A549 (cell line): ENCODE results near the gene CXCL6. TPM values are rescaled to one million over a fixed set of nuclear protein-coding genes. Genes with fewer than 3 reads are reported as not detected.

ENCODE experiments used
- ATAC-seq, 2 experiments: fragments of 200-7000 bp in 1 of 2; fragments of >200 bp in 1 of 2; cut with Nextera tagmentation in 1 of 2; cut with Tn5 transposase in 1 of 2; 3 replicates each; pipeline versions ENCODE4 v1.8.0 to v1.9.1; 2018 to 2020; ENCODE audit warnings: mild to moderate bottlenecking in 1 of 2, moderate library complexity in 1 of 2
- CTCF ChIA-PET: fragments of 300-600 bp; sonication (Branson Sonifier 250); formaldehyde crosslinking; extraction: SDS; loops from one replicate; lab custom pipeline; 2021; ENCODE audit warnings: antibody characterized with exemption, inconsistent platforms; lab: Yijun Ruan, JAX
- POLR2A ChIA-PET: fragments of 350-600 bp; formaldehyde crosslinking; extraction: SDS; loops from one replicate; lab custom pipeline; 2021; ENCODE audit warnings: antibody characterized with exemption, inconsistent platforms; lab: Yijun Ruan, JAX
- DNase-seq, 2 experiments: peaks; one replicate each; pipeline versions ENCODE4 v3.0.0 to v3.0.0-alpha.2; 2011 to 2016; ENCODE audit warnings: low read depth in 1 of 2, low spot score in 1 of 2
- FAIRE-seq: peaks from 2 replicates; lab custom pipeline; 2011; peaks lifted over from hg19 to GRCh38; lab: Jason Lieb, UNC
- H3K27ac ChIP-seq, 2 experiments: fragments of >200 bp; sonication (Bioruptor Twin); formaldehyde crosslinking; 3 replicates each; pipeline ENCODE4 v1.5.1; 2016 to 2017
- H3K4me1 ChIP-seq: fragments of >200 bp; sonication (Bioruptor Twin); formaldehyde crosslinking; 3 replicates; pipeline ENCODE4 v1.6.1; 2016
- H3K4me2 ChIP-seq: fragments of >200 bp; sonication (Bioruptor Twin); formaldehyde crosslinking; 3 replicates; pipeline ENCODE4 v1.6.1; 2016
- H3K4me3 ChIP-seq: fragments of >200 bp; sonication (Bioruptor Twin); formaldehyde crosslinking; 3 replicates; pipeline ENCODE4 v1.5.1; 2016
- H3K9me3 ChIP-seq: fragments of >200 bp; sonication (Bioruptor Twin); formaldehyde crosslinking; 3 replicates; pipeline ENCODE4 v1.6.1; 2016
- ATOH8 ChIP-seq: fragments of 250-450 bp; sonication (Bioruptor Pico); IDR thresholded peaks from 2 replicates; pipeline ENCODE4 v1.5.0; 2020; ENCODE audit warnings: low read depth, mild to moderate bottlenecking, moderate library complexity
- BCL3 ChIP-seq: fragments of >200 bp; sonication (Bioruptor Twin); formaldehyde crosslinking; IDR thresholded peaks from 3 replicates; pipeline ENCODE4 v1.6.1; 2016
- BHLHE40 ChIP-seq: IDR thresholded peaks from 2 replicates; pipeline ENCODE4 v1.6.1; 2012; ENCODE audit warnings: low read depth, low read length, inconsistent platforms
- CBX2 ChIP-seq: fragments of 200-600 bp; sonication (generic); IDR thresholded peaks from 2 replicates; pipeline ENCODE4 v1.6.1; 2016; ENCODE audit warnings: low read depth, mild to moderate bottlenecking, borderline replicate concordance
- CHD2 ChIP-seq: fragments of 150-350 bp; IDR thresholded peaks from 2 replicates; pipeline ENCODE4 v1.6.1; 2014; ENCODE audit warnings: low read length; ENCODE audit not compliant: partially characterized antibody
- CTCF ChIP-seq: fragments of >200 bp; sonication (Bioruptor Twin); formaldehyde crosslinking; IDR thresholded peaks from 3 replicates; pipeline ENCODE4 v1.5.1; 2016
- E2F6 ChIP-seq: IDR thresholded peaks from 2 replicates; pipeline ENCODE4 v1.6.1; 2012; ENCODE audit warnings: low read depth, borderline replicate concordance
- HOXB13 ChIP-seq: fragments of 250-450 bp; sonication (Bioruptor Pico); IDR thresholded peaks from 2 replicates; pipeline ENCODE4 v1.5.0; 2020; ENCODE audit warnings: low read depth, mild to moderate bottlenecking, moderate library complexity
- HOXB5 ChIP-seq: fragments of 250-450 bp; sonication (Bioruptor Pico); IDR thresholded peaks from 2 replicates; pipeline ENCODE4 v1.5.0; 2020; ENCODE audit warnings: mild to moderate bottlenecking, moderate library complexity
- JUN ChIP-seq, 2 experiments: fragments of >200 bp; sonication (Bioruptor Twin); formaldehyde crosslinking; IDR thresholded peaks; 2 replicates in 1 of 2; 3 replicates in 1 of 2; pipeline ENCODE4 v1.6.1; 2016 to 2017
- MAFK ChIP-seq: fragments of 450-650 bp; IDR thresholded peaks from 2 replicates; pipeline ENCODE4 v1.6.1; 2014; ENCODE audit not compliant: partially characterized antibody
- MAZ ChIP-seq: fragments of 150-350 bp; IDR thresholded peaks from 2 replicates; pipeline ENCODE4 v1.6.1; 2014; ENCODE audit warnings: antibody characterized with exemption, low read depth, low read length, borderline replicate concordance
- NPAS2 ChIP-seq: fragments of 250-450 bp; sonication (Bioruptor Pico); IDR thresholded peaks from 2 replicates; pipeline ENCODE4 v1.8.0; 2022; ENCODE audit warnings: mild to moderate bottlenecking, moderate library complexity, borderline replicate concordance
- PHF8 ChIP-seq: fragments of 200-600 bp; sonication (generic); IDR thresholded peaks from 2 replicates; pipeline ENCODE4 v1.6.1; 2016; ENCODE audit warnings: low read depth, mild to moderate bottlenecking, antibody characterized with exemption, moderate library complexity, borderline replicate concordance
- POLR2AphosphoS2 ChIP-seq: conservative IDR thresholded peaks from 2 replicates; pipeline ENCODE4 v1.6.1; 2012; ENCODE audit warnings: low read length, improper control_type of control experiment, inconsistent platforms
- RAD21 ChIP-seq, 2 experiments: fragments of >200 bp in 1 of 2; sonication (Bioruptor Twin) in 1 of 2; formaldehyde crosslinking in 1 of 2; IDR thresholded peaks in 1 of 2; conservative IDR thresholded peaks in 1 of 2; 2 replicates in 1 of 2; 3 replicates in 1 of 2; pipeline ENCODE4 v1.6.1; 2012 to 2018; ENCODE audit warnings: inconsistent platforms in 1 of 2
- RARB ChIP-seq: fragments of 250-450 bp; sonication (Bioruptor Pico); IDR thresholded peaks from 2 replicates; pipeline ENCODE4 v1.8.0; 2021; ENCODE audit warnings: mild to moderate bottlenecking, moderate library complexity
- RCOR1 ChIP-seq: fragments of 150-350 bp; IDR thresholded peaks from 2 replicates; pipeline ENCODE4 v1.6.1; 2014; ENCODE audit warnings: antibody characterized with exemption, low read length, low read depth
- RFX5 ChIP-seq: fragments of 450-650 bp; IDR thresholded peaks from 2 replicates; pipeline ENCODE4 v1.7.1; 2014; ENCODE audit warnings: antibody characterized with exemption, mild to moderate bottlenecking, moderate library complexity
- RNF2 ChIP-seq: fragments of 200-600 bp; sonication (generic); IDR thresholded peaks from 2 replicates; pipeline ENCODE4 v1.6.1; 2016; ENCODE audit warnings: low read depth, mild to moderate bottlenecking, antibody characterized with exemption, moderate library complexity, borderline replicate concordance
- TFCP2L1 ChIP-seq: fragments of 250-450 bp; sonication (Bioruptor Pico); IDR thresholded peaks from 2 replicates; pipeline ENCODE4 v1.5.0; 2021; ENCODE audit warnings: mild to moderate bottlenecking
- WGBS: methylation state at CpG from one replicate; pipeline ENCODE4 v1.1.6; 2017; ENCODE audit errors: missing lambda C conversion rate; 5-methylcytosine and 5-hydroxymethylcytosine counted together
- polyA plus RNA-seq, 4 experiments: library from polyadenylated mRNA; depleted of rRNA in 3 of 4; stranded (reverse); fragments of >200 nt; fragmentation: RNase III in 1 of 4; extraction: RNeasy Plus Mini Kit Qiagen cat#74134 plus additional on column Dnase treatment in 1 of 4; gene quantifications; 2 replicates in 3 of 4; 3 replicates in 1 of 4; pipeline ENCODE4 v1.2.3, GENCODE V29; 2011 to 2017

The CXCL6 gene
- polyA plus RNA-seq, 2 of the 4 experiments (the other 2 are of a cell fraction) = 0.06 TPM; not detected in 1

GRCh38 chr4:73847526-73848182 lies 11.2 kb downstream of the CXCL6 start:
- Histone ChIP-seq H3K9me3 (no peaks in the 10 kb centered on the region), H3K27ac (no peak overlapping the region), H3K4me3 (no peak overlapping the region), H3K4me1 (peaks cover 14% of the 10 kb centered on the region; the same call in 2 of the 3 replicates), H3K4me2 (no peak overlapping the region)
- WGBS = 84% methylated on average over 3 of the region's 3 CpGs
- no peak for TF ChIP-seq HOXB5 (CRISPR knock-in tag)
- TF ChIP-seq MAZ = no peak
- no peak for TF ChIP-seq RAD21 (conservative IDR thresholded peaks at IDR 0.05 in 1 of 2, IDR thresholded peaks at IDR 0.05 in 1 of 2)
- no peak for TF ChIP-seq PHF8
- TF ChIP-seq RARB (CRISPR knock-in tag) = no peak
- TF ChIP-seq ATOH8 (CRISPR knock-in tag) = no peak
- TF ChIP-seq NPAS2 (CRISPR knock-in tag) = no peak
- TF ChIP-seq RCOR1 = no peak
- no peak for TF ChIP-seq CBX2
- TF ChIP-seq CHD2 = no peak
- no peak for TF ChIP-seq RNF2
- no peak for ATAC-seq
- CTCF ChIA-PET = no interaction called here
- POLR2A ChIA-PET = no interaction called here
- DNase-seq = no peak
- FAIRE-seq = no peak

- CTCF ChIA-PET = no interaction called here
- H3K4me3 ChIP-seq = no peak overlapping the region
- no peak for TF ChIP-seq RARB (CRISPR knock-in tag)
- TF ChIP-seq E2F6 = no peak
- no peak for TF ChIP-seq RFX5
- TF ChIP-seq CTCF = no peak
- TF ChIP-seq POLR2AphosphoS2 = no peak
- no peak for TF ChIP-seq RCOR1
- TF ChIP-seq JUN (IDR thresholded peaks at IDR 0.05) = no peak
- TF ChIP-seq TFCP2L1 (CRISPR knock-in tag) = no peak
- TF ChIP-seq HOXB13 (CRISPR knock-in tag) = no peak
- no peak for TF ChIP-seq BCL3
- TF ChIP-seq BHLHE40 = no peak
- no peak for TF ChIP-seq MAFK
- TF ChIP-seq, all 56 proteins: peak for 0
- DNase-seq (no peak), FAIRE-seq (no peak), ATAC-seq (no peak)
- Histone ChIP-seq H3K9me3 (no peaks in the 10 kb centered on the region), H3K4me2 (no peak overlapping the region), H3K4me1 (peaks cover 14% of the 10 kb centered on the region; the same call in 2 of the 3 replicates), H3K27ac (no peak overlapping the region)
- POLR2A ChIA-PET = no interaction called here
- 36% methylated on average over 1 of the region's 1 CpG for WGBS
Measured at GRCh38 chr4:73848183-73848777, 11.8 kb downstream of the CXCL6 start.
